Liver (tissue), 3 donors: ENCODE measurements around the gene NOS3.

Experiments
- CTCF ChIP-seq: fragments of 150-350 bp; IDR thresholded peaks from 2 replicates; pipeline ENCODE4 v1.5.1; 2017; ENCODE audit warnings: improper control_type of control experiment, low read depth, low read length; ENCODE audit not compliant: missing input control
- EGR1 ChIP-seq, 2 donors: IDR thresholded peaks; 2 replicates each; pipeline ENCODE4 v1.6.1; 2016 to 2018; ENCODE audit warnings: antibody characterized with exemption in 2 of 2, low read depth in 2 of 2
- FOXA1 ChIP-seq: IDR thresholded peaks from 2 replicates; pipeline ENCODE4 v1.6.1; 2016; ENCODE audit warnings: antibody characterized with exemption
- FOXA2 ChIP-seq: IDR thresholded peaks from 2 replicates; pipeline ENCODE4 v1.6.1; 2016; ENCODE audit warnings: antibody characterized with exemption
- GABPA ChIP-seq, 2 donors: IDR thresholded peaks in 1 of 2; conservative IDR thresholded peaks in 1 of 2; 2 replicates each; pipeline ENCODE4 v1.6.1; 2016; ENCODE audit warnings: antibody characterized with exemption in 2 of 2, mild to moderate bottlenecking in 1 of 2, moderate library complexity in 1 of 2
- MAX ChIP-seq: IDR thresholded peaks from 2 replicates; pipeline ENCODE4 v1.6.1; 2016; ENCODE audit warnings: antibody characterized with exemption
- NR2F2 ChIP-seq: IDR thresholded peaks from 2 replicates; pipeline ENCODE4 v1.6.1; 2016; ENCODE audit warnings: antibody characterized with exemption
- RAD21 ChIP-seq, 2 donors: IDR thresholded peaks; 2 replicates each; pipeline ENCODE4 v1.6.1; 2016; ENCODE audit warnings: antibody characterized with exemption in 2 of 2, mild to moderate bottlenecking in 2 of 2
- REST ChIP-seq: IDR thresholded peaks from 2 replicates; pipeline ENCODE4 v1.6.1; 2016; ENCODE audit warnings: antibody characterized with exemption, mild to moderate bottlenecking
- SP1 ChIP-seq: IDR thresholded peaks from 2 replicates; pipeline ENCODE4 v1.6.1; 2018; ENCODE audit warnings: antibody characterized with exemption, mild to moderate bottlenecking
- TAF1 ChIP-seq: conservative IDR thresholded peaks from 2 replicates; pipeline ENCODE4 v1.6.1; 2016; ENCODE audit warnings: antibody characterized with exemption, mild to moderate bottlenecking
- YY1 ChIP-seq: IDR thresholded peaks from 2 replicates; pipeline ENCODE4 v1.6.1; 2016; ENCODE audit warnings: antibody characterized with exemption, mild to moderate bottlenecking
- ZBTB33 ChIP-seq: IDR thresholded peaks from 2 replicates; pipeline ENCODE4 v1.6.1; 2016; ENCODE audit warnings: antibody characterized with exemption
- donor health status: healthy.
- donor health status: healthy.

GRCh38 chr7:150943453-150943814 is 47.4 kb upstream of the NOS3 start:
- TF ChIP-seq RAD21 (IDR thresholded peaks at IDR 0.05) (no peak), CTCF (no peak), NR2F2 (no peak), REST (no peak), MAX (no peak), FOXA2 (no peak), SP1 (no peak), TAF1 (no peak), GABPA (IDR thresholded peaks at IDR 0.05 in 1 of 2, conservative IDR thresholded peaks at IDR 0.05 in 1 of 2) (no peak), ZBTB33 (no peak), FOXA1 (no peak), YY1 (no peak), EGR1 (IDR thresholded peaks at IDR 0.05; ENCODE audit: low read depth in 2 of 2) (no peak)
